OCI-LY1 (cell line): Measurements from ENCODE around the gene TOR4A.
A peak's percentile ranks its signal among the peaks of the same experiment; 100 is the strongest.
"Not testable (repeated sequence)": the region's sequence is repeated elsewhere in the genome, so short reads cannot be mapped to it uniquely, and the experiment has no call there.

Experiments
- H2AFZ ChIP-seq: fragments of 200-600 bp; sonication (generic), shearing (Covaris generic); 2 replicates; pipeline ENCODE4 v1.6.0; 2014; ENCODE audit warnings: antibody characterized with exemption, mild to moderate bottlenecking, low read length
- H3F3A ChIP-seq: fragments of 200-600 bp; sonication (generic), shearing (Covaris generic); 2 replicates; pipeline ENCODE4 v1.6.0; 2014; ENCODE audit warnings: mild to moderate bottlenecking, antibody characterized with exemption, low read length, moderate library complexity; ENCODE audit not compliant: insufficient read depth
- H3K27ac ChIP-seq: fragments of 200-600 bp; sonication (generic); 2 replicates; pipeline ENCODE4 v1.5.1; 2014; ENCODE audit warnings: low read length, mixed run types, mild to moderate bottlenecking, low read depth; ENCODE audit not compliant: poor library complexity, severe bottlenecking
- H3K27me3 ChIP-seq: fragments of 200-600 bp; sonication (generic); 2 replicates; pipeline ENCODE4 v1.6.0; 2014; ENCODE audit warnings: antibody characterized with exemption, mild to moderate bottlenecking, low read length, moderate library complexity; ENCODE audit not compliant: insufficient read depth
- H3K36me3 ChIP-seq: fragments of 200-600 bp; sonication (generic); 2 replicates; pipeline ENCODE4 v1.6.1; 2014; ENCODE audit warnings: mild to moderate bottlenecking, antibody characterized with exemption, low read length, moderate library complexity, mixed read lengths; ENCODE audit not compliant: insufficient read depth
- H3K4me1 ChIP-seq: fragments of 200-600 bp; sonication (generic); 2 replicates; pipeline ENCODE4 v1.5.1; 2014; ENCODE audit warnings: mild to moderate bottlenecking, low read length, moderate library complexity; ENCODE audit not compliant: insufficient read depth, severe bottlenecking
- H3K4me2 ChIP-seq: fragments of 200-600 bp; sonication (generic), shearing (Covaris generic); 2 replicates; pipeline ENCODE4 v1.6.1; 2014; ENCODE audit warnings: low read length
- H3K4me3 ChIP-seq: fragments of 200-600 bp; sonication (generic); 2 replicates; pipeline ENCODE4 v1.5.1; 2014; ENCODE audit warnings: low read length, low read depth, mild to moderate bottlenecking, mixed read lengths; ENCODE audit not compliant: poor library complexity, severe bottlenecking
- H3K79me2 ChIP-seq: fragments of 200-600 bp; shearing (Covaris generic); 2 replicates; pipeline ENCODE4 v1.6.1; 2016; ENCODE audit warnings: mixed run types, low read length, mixed read lengths; ENCODE audit not compliant: insufficient read depth
- H3K9ac ChIP-seq: fragments of 200-600 bp; sonication (generic), shearing (Covaris generic); 2 replicates; pipeline ENCODE4 v1.6.1; 2014; ENCODE audit warnings: mild to moderate bottlenecking, low read length, mixed read lengths
- H3K9me2 ChIP-seq: fragments of 200-600 bp; sonication (generic), shearing (Covaris generic); 2 replicates; pipeline ENCODE4 v1.6.1; 2014; ENCODE audit warnings: low read depth, mild to moderate bottlenecking, low read length, mixed read lengths
- H3K9me3 ChIP-seq: fragments of 200-600 bp; shearing (Covaris generic); 2 replicates; pipeline ENCODE4 v1.6.1; 2014; ENCODE audit warnings: low read length, mixed read lengths
- H4K20me1 ChIP-seq: fragments of 200-600 bp; sonication (generic), shearing (Covaris generic); 2 replicates; pipeline ENCODE4 v1.6.0; 2016; ENCODE audit warnings: mild to moderate bottlenecking, low read length; ENCODE audit not compliant: insufficient read depth
- CTCF ChIP-seq: fragments of 200-600 bp; sonication (generic), shearing (Covaris generic); IDR thresholded peaks from 2 replicates; pipeline ENCODE4 v1.5.1; 2017; ENCODE audit warnings: mild to moderate bottlenecking, antibody characterized with exemption, low read length, moderate library complexity, mixed read lengths
- EZH2 ChIP-seq: fragments of 200-600 bp; sonication (generic), shearing (Covaris generic); IDR thresholded peaks from 2 replicates; pipeline ENCODE4 v1.8.0; 2017; ENCODE audit warnings: borderline replicate concordance, mixed run types, mild to moderate bottlenecking, antibody characterized with exemption, low read length, moderate library complexity, mixed read lengths

Gene TOR4A

GRCh38 chr9:137240841-137241489, 36.6 kb upstream of the TOR4A start, which contains the start of gene TUBB4B:
Gene TUBB4B, plus strand, starts transcription at chr9:137241287. Its CDS starts 74 bp downstream, at chr9:137241361.
- Histone ChIP-seq H3K27me3 (0 out of 2 replicates have a peak, but pooled peaks cover 6% of the 10 kb centered on the region), H3K79me2 (peaks cover 6% of the 10 kb centered on the region; the same call in 1 of the 2 replicates), H3K27ac (peak within 1 kb of the TSS; percentile 67), H3K9ac (peak within 1 kb of the TSS; percentile 99), H3K36me3 (peaks cover 28% of the 10 kb centered on the region), H3K4me3 (peak within 1 kb of the TSS; percentile 100), H3K9me3 (no peaks in the 10 kb centered on the region), H3K4me1 (peaks cover 38% of the 10 kb centered on the region), H4K20me1 (no peaks in the 10 kb centered on the region), H3K9me2 (no peaks in the 10 kb centered on the region), H2AFZ (no peak within 1 kb of the TSS), H3K4me2 (peak within 1 kb of the TSS; percentile 100), H3F3A (no peaks in the 10 kb centered on the region)
- TF ChIP-seq CTCF: no peak
- TF ChIP-seq EZH2: no peak

- Histone ChIP-seq H4K20me1 (no peaks in the 10 kb centered on the region), H3K9ac (peak overlapping the region; percentile 99), H3K4me1 (peaks cover 36% of the 10 kb centered on the region), H3K4me3 (peak overlapping the region; percentile 100), H3K9me3 (no peaks in the 10 kb centered on the region), H3K36me3 (peaks cover 28% of the 10 kb centered on the region), H2AFZ (no peak overlapping the region), H3K27ac (no peak overlapping the region), H3K27me3 (0 out of 2 replicates have a peak, but pooled peaks cover 6% of the 10 kb centered on the region), H3F3A (no peaks in the 10 kb centered on the region), H3K9me2 (no peaks in the 10 kb centered on the region), H3K4me2 (peak overlapping the region; percentile 100), H3K79me2 (peaks cover 6% of the 10 kb centered on the region; the same call in 1 of the 2 replicates)
- TF ChIP-seq CTCF (no peak), EZH2 (no peak)
Measured at GRCh38 chr9:137241490-137242268, 35.8 kb upstream of the TOR4A start.

GRCh38 chr9:137242269-137243203, 35.0 kb upstream of the TOR4A start:
- Histone ChIP-seq H3K27ac (no peak overlapping the region), H2AFZ (no peak overlapping the region), H3K36me3 (peaks cover 28% of the 10 kb centered on the region), H3K9me3 (no peaks in the 10 kb centered on the region), H3K4me2 (peak overlapping the region; percentile 100), H3K9ac (peak overlapping the region; percentile 99), H3K4me1 (peaks cover 30% of the 10 kb centered on the region), H3F3A (no peaks in the 10 kb centered on the region), H4K20me1 (no peaks in the 10 kb centered on the region), H3K79me2 (peaks cover 6% of the 10 kb centered on the region; the same call in 1 of the 2 replicates), H3K9me2 (no peaks in the 10 kb centered on the region), H3K4me3 (peak overlapping the region; percentile 100), H3K27me3 (0 out of 2 replicates have a peak, but pooled peaks cover 6% of the 10 kb centered on the region)
- TF ChIP-seq EZH2: no peak
- no peak for TF ChIP-seq CTCF

GRCh38 chr9:137243266-137243625, 34.3 kb upstream of the TOR4A start:
- peaks cover 28% of the 10 kb centered on the region for H3K36me3 ChIP-seq
- not testable (repeated sequence) for H3F3A ChIP-seq, H2AFZ ChIP-seq, H4K20me1 ChIP-seq, H3K9me3 ChIP-seq, H3K79me2 ChIP-seq, H3K27ac ChIP-seq, H3K9me2 ChIP-seq, H3K27me3 ChIP-seq, H3K9ac ChIP-seq
- H3K4me1 ChIP-seq: peaks cover 30% of the 10 kb centered on the region
- peak overlapping the region; percentile 100; the same call in 1 of the 2 replicates for H3K4me2 ChIP-seq
- H3K4me3 ChIP-seq: peak overlapping the region; percentile 100
